Ishikawa (cell line): ENCODE results near the gene GYPC.

Experiments
- CEBPB ChIP-seq: IDR thresholded peaks from 2 replicates; pipeline ENCODE4 v1.6.1; 2012
- CREB1 ChIP-seq: IDR thresholded peaks from 2 replicates; pipeline ENCODE4 v1.6.1; 2012; ENCODE audit warnings: low read depth
- EGR1 ChIP-seq: IDR thresholded peaks from 2 replicates; pipeline ENCODE4 v1.6.1; 2012
- EP300 ChIP-seq: IDR thresholded peaks from 2 replicates; pipeline ENCODE4 v1.6.1; 2012; ENCODE audit warnings: borderline replicate concordance
- FOXM1 ChIP-seq: IDR thresholded peaks from 2 replicates; pipeline ENCODE4 v1.6.1; 2012; ENCODE audit warnings: low read depth, borderline replicate concordance
- MAX ChIP-seq: IDR thresholded peaks from 2 replicates; pipeline ENCODE4 v1.6.1; 2012
- NFIC ChIP-seq: IDR thresholded peaks from 2 replicates; pipeline ENCODE4 v1.6.1; 2012
- RAD21 ChIP-seq: IDR thresholded peaks from 2 replicates; pipeline ENCODE4 v1.6.1; 2012; ENCODE audit warnings: low read depth
- REST ChIP-seq: IDR thresholded peaks from 2 replicates; pipeline ENCODE4 v1.6.1; 2012; ENCODE audit warnings: low read depth, mild to moderate bottlenecking
- TAF1 ChIP-seq: IDR thresholded peaks from 2 replicates; pipeline ENCODE4 v1.6.1; 2012; ENCODE audit warnings: low read depth, mild to moderate bottlenecking
- TCF12 ChIP-seq: IDR thresholded peaks from 2 replicates; pipeline ENCODE4 v1.6.1; 2012; ENCODE audit warnings: low read depth
- TEAD4 ChIP-seq: IDR thresholded peaks from 2 replicates; pipeline ENCODE4 v1.6.1; 2012
- USF1 ChIP-seq: IDR thresholded peaks from 2 replicates; pipeline ENCODE4 v1.6.1; 2012
- YY1 ChIP-seq: IDR thresholded peaks from 2 replicates; pipeline ENCODE4 v1.6.1; 2012; ENCODE audit warnings: low read depth
- ZBTB7A ChIP-seq: IDR thresholded peaks from 2 replicates; pipeline ENCODE4 v1.6.1; 2012; ENCODE audit warnings: low read depth

The GYPC gene

GRCh38 chr2:126663184-126663963 lies 7.4 kb downstream of the GYPC start:
- TF ChIP-seq REST (no peak), NFIC (no peak), MAX (no peak), TCF12 (no peak), RAD21 (no peak), TEAD4 (no peak), YY1 (no peak), USF1 (no peak), EGR1 (no peak), ZBTB7A (no peak), CEBPB (no peak), EP300 (no peak), FOXM1 (no peak), TAF1 (no peak), CREB1 (no peak)

- TF ChIP-seq TEAD4, result no peak
- no peak for TF ChIP-seq CEBPB
These were observed 8.3 kb downstream of the GYPC start for GRCh38 chr2:126664234-126664633.

GRCh38 chr2:126664639-126665038 lies 8.7 kb downstream of the GYPC start:
- TF ChIP-seq TEAD4 (no peak), MAX (no peak), ZBTB7A (no peak), EGR1 (no peak), CEBPB (no peak), RAD21 (no peak), FOXM1 (no peak), YY1 (no peak), TCF12 (no peak), NFIC (no peak), CREB1 (no peak), REST (no peak), USF1 (no peak), EP300 (no peak), TAF1 (no peak)

GRCh38 chr2:126665483-126665882 lies 9.5 kb downstream of the GYPC start:
- TF ChIP-seq TEAD4 (no peak), REST (no peak), CREB1 (no peak), CEBPB (no peak), EGR1 (no peak), RAD21 (no peak), TCF12 (no peak), FOXM1 (no peak), USF1 (no peak), EP300 (no peak), ZBTB7A (no peak), YY1 (no peak), TAF1 (no peak), MAX (no peak), NFIC (no peak)
